Kidney epithelial cell (primary cell): ENCODE data around the gene PDE4C. TPM values are rescaled to one million over a fixed set of nuclear protein-coding genes. Genes with fewer than 3 reads are reported as not detected.

Experiments
- DNase-seq: peaks from one replicate; pipeline ENCODE4 v3.0.0-alpha.2; 2010; ENCODE audit warnings: low read depth
- H3K27me3 ChIP-seq: 2 replicates; pipeline ENCODE4 v1.6.0; 2011; ENCODE audit warnings: low read length; ENCODE audit not compliant: control insufficient read depth, insufficient read depth
- H3K36me3 ChIP-seq: 2 replicates; pipeline ENCODE4 v1.5.1; 2011; ENCODE audit warnings: low read length; ENCODE audit not compliant: control insufficient read depth, insufficient read depth
- H3K4me3 ChIP-seq: 2 replicates; pipeline ENCODE4 v1.5.1; 2011; ENCODE audit warnings: low read depth, mild to moderate bottlenecking, control low read depth, low read length
- total RNA-seq: library from RNA; depleted of rRNA; stranded (reverse); fragments of >200 nt; gene quantifications from 2 replicates; pipeline ENCODE4 v1.2.3, GENCODE V29; 2015
- TF ChIP-seq, protein P1 (sequence below): IDR thresholded peaks from 2 replicates; pipeline ENCODE4 v1.5.1; 2011; ENCODE audit warnings: mild to moderate bottlenecking, moderate library complexity, low read length, control low read depth, inconsistent platforms; ENCODE audit not compliant: insufficient read depth, poor library complexity, severe bottlenecking

Gene PDE4C
- total RNA-seq, 1 donor from 2014 or later: 0.42 TPM

DNA sequence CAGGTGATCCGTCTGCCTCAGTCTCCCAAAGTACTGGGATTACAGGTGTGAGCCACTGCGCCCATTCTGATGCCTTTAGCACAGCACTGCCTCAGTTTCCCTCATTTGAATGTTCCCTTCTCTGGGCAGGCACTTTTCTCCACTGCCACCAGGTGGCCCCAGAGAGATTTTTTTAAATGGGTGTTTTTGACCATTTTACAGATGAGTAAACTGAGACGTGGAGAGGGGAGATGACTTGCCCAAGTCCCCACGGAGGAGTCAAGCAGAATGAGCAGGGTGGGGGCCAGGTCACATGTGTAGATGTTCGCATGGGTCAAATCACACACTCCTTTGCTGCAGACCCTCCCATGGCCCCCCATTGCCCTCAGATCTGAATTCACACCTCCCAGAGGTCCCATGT is 3.2 kb upstream of the PDE4C start:
- no peak for DNase-seq
- TF ChIP-seq, protein P1, sequence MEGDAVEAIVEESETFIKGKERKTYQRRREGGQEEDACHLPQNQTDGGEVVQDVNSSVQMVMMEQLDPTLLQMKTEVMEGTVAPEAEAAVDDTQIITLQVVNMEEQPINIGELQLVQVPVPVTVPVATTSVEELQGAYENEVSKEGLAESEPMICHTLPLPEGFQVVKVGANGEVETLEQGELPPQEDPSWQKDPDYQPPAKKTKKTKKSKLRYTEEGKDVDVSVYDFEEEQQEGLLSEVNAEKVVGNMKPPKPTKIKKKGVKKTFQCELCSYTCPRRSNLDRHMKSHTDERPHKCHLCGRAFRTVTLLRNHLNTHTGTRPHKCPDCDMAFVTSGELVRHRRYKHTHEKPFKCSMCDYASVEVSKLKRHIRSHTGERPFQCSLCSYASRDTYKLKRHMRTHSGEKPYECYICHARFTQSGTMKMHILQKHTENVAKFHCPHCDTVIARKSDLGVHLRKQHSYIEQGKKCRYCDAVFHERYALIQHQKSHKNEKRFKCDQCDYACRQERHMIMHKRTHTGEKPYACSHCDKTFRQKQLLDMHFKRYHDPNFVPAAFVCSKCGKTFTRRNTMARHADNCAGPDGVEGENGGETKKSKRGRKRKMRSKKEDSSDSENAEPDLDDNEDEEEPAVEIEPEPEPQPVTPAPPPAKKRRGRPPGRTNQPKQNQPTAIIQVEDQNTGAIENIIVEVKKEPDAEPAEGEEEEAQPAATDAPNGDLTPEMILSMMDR: peak; percentile 49
- Histone ChIP-seq H3K4me3 (no peak overlapping the region), H3K27me3 (peaks cover 72% of the 10 kb centered on the region), H3K36me3 (no peaks in the 10 kb centered on the region)

- TF ChIP-seq, protein P1: no peak
- Histone ChIP-seq H3K36me3 (no peaks in the 10 kb centered on the region), H3K27me3 (peaks cover 64% of the 10 kb centered on the region), H3K4me3 (no peak overlapping the region)
- no peak for DNase-seq
Measured at GRCh38 chr19:18227781-18228271, 1.6 kb upstream of the PDE4C start.

DNA sequence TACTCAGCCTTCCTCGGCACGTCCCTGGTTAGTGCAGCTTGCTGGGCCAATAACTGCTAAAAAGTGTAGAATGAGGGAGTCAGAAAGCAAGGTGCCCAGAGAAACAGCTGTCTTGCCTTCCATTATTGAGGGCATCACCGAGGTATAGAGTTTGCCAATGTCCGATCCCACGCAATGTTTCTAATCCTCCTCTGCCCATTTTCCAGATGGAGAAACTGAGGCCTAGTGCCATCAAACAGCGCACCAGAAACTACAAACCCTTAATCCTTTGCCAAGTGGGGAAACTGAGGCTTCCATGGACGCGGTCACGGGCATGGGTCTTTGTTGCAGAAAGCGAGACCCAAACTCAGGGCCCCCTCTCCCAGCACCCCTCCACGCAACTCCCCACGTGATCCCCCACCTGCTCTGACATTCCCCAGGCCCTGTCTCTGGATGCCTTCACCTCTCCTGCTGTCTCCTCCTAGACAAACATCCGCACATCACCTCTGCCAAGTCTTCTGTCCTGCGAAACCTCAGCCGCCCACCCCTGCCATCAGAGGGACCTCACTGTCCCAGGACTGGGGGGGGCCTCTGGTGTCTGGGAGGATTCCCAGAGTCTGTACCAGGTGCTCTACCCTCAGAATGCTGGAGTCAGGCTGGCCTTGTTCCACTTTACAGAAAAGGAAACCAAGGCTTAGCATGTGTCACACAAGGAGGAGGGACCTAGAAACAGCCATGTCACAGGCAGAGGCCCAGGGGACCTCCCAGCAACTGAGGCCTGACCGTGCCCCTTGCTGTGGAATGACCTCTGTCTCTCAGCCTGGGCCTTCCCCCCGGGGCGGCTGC is 930 bp upstream of the PDE4C start:
- Histone ChIP-seq H3K36me3 (no peaks in the 10 kb centered on the region), H3K4me3 (no peak overlapping the region), H3K27me3 (peaks cover 58% of the 10 kb centered on the region)
- DNase-seq: no peak
- TF ChIP-seq, protein P1: no peak

- Histone ChIP-seq H3K4me3 (no peak overlapping the region), H3K27me3 (peaks cover 50% of the 10 kb centered on the region), H3K36me3 (no peaks in the 10 kb centered on the region)
- DNase-seq: no peak
- TF ChIP-seq, protein P1: no peak
Measured at GRCh38 chr19:18225355-18225701, 910 bp downstream of the PDE4C start.

DNA sequence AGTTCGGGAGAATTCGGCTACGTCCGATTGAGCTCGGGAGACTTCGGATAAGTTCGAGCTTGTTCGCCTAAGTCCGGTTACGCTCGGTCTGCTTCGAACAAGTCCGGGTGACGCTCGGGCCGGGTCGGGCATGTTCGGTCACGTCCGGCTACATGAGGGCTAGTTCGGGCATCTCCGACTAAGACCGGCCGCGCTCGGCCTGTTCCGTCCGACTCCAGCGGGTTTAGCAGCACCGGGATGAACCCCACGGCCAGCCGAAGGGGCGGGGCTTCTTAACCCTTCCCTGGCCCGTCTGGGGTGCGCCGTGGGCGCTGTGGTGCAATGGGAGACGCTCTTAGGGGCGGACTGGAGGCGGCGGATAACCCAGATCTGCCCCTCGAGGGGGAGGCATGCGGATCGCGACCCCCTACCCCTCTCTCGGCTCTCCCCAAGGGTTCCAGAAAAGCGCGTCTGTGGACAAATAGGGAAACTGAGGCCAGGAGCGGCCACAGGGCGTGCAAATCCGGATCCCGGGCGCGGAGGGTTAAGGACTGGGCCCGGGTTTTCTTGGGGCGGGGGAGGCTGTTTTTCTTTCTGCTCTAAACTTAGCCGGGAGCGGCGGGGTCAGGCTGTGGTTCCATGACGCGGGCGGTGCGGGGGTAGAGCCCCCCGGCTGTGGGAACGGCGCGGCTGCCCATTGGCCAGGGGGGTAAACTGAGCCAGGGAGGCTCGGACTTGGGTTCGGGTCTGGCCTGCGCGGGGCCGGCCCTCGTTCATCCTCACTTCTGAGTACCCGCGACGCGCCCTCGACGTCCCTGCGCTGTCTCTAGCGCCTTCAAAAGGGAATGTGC is 1.5 kb downstream of the PDE4C start:
- TF ChIP-seq, protein P1: no peak

More for the DNA sequence above, 1.5 kb downstream of the PDE4C start:
- no peaks in the 10 kb centered on the region for H3K36me3 ChIP-seq
- DNase-seq: peak; percentile 79
- H3K27me3 ChIP-seq: peaks cover 52% of the 10 kb centered on the region
- H3K4me3 ChIP-seq: peak overlapping the region; percentile 39
